Measurements from ENCODE around the gene ERCC1.

The ERCC1 gene

GRCh38 chr19:45421947-45422498 is 1.7 kb downstream of the ERCC1 start:
- DNase-seq (ENCODE audit: low read depth), result no peak
- no peak for TF ChIP-seq CTCF (IDR thresholded peaks at IDR 0.05; ENCODE audit: low read depth, low read length, missing control alignments)
- H3K4me3 ChIP-seq (ENCODE audit: low read depth, low read length), result no peak overlapping the region
- in situ Hi-C loops (cut with HindIII; ENCODE audit: low sequenced_read_pairs), result no loop called here

- in situ Hi-C loops (cut with HindIII; ENCODE audit: low sequenced_read_pairs), result no loop called here
- no peak for DNase-seq (ENCODE audit: low read depth)
- no peak overlapping the region for H3K4me3 ChIP-seq (ENCODE audit: low read depth, low read length)
- TF ChIP-seq CTCF (IDR thresholded peaks at IDR 0.05; ENCODE audit: low read depth, low read length, missing control alignments), result no peak
These were observed 2.8 kb downstream of the ERCC1 start for GRCh38 chr19:45420871-45421270.

- in situ Hi-C loops (cut with HindIII; ENCODE audit: low sequenced_read_pairs), result no loop called here
These were observed 3.4 kb downstream of the ERCC1 start for GRCh38 chr19:45420356-45420755.

GRCh38 chr19:45419895-45420294 is 3.8 kb downstream of the ERCC1 start:
- in situ Hi-C loops (cut with HindIII; ENCODE audit: low sequenced_read_pairs), result no loop called here
- TF ChIP-seq CTCF (IDR thresholded peaks at IDR 0.05; ENCODE audit: low read depth, low read length, missing control alignments), result no peak
- no peak for DNase-seq (ENCODE audit: low read depth)
- H3K4me3 ChIP-seq (ENCODE audit: low read depth, low read length), result no peak overlapping the region

More at GRCh38 chr19:45420356-45420755, 3.4 kb downstream of the ERCC1 start:
- no peak for DNase-seq (ENCODE audit: low read depth)
- TF ChIP-seq CTCF (IDR thresholded peaks at IDR 0.05; ENCODE audit: low read depth, low read length, missing control alignments), result no peak
- H3K4me3 ChIP-seq (ENCODE audit: low read depth, low read length), result no peak overlapping the region

GRCh38 chr19:45419396-45419795 is 4.3 kb downstream of the ERCC1 start:
- H3K4me3 ChIP-seq (ENCODE audit: low read depth, low read length), result no peak overlapping the region
- no peak for DNase-seq (ENCODE audit: low read depth)
- in situ Hi-C loops (cut with HindIII; ENCODE audit: low sequenced_read_pairs), result no loop called here
- no peak for TF ChIP-seq CTCF (IDR thresholded peaks at IDR 0.05; ENCODE audit: low read depth, low read length, missing control alignments)

GRCh38 chr19:45418802-45419201 is 4.9 kb downstream of the ERCC1 start:
- DNase-seq (ENCODE audit: low read depth), result no peak
- in situ Hi-C loops (cut with HindIII; ENCODE audit: low sequenced_read_pairs), result no loop called here
- TF ChIP-seq CTCF (IDR thresholded peaks at IDR 0.05; ENCODE audit: low read depth, low read length, missing control alignments), result no peak
- H3K4me3 ChIP-seq (ENCODE audit: low read depth, low read length), result no peak overlapping the region
